Neuronal stem cell (in vitro differentiated cells): ENCODE measurements around the gene KCNE3. TPM values are rescaled to one million over a fixed set of nuclear protein-coding genes. Genes with fewer than 3 reads are reported as not detected.

Experiments
- DNase-seq: peaks from one replicate; pipeline ENCODE4 v3.0.0-alpha.2; 2013; ENCODE audit warnings: low spot score
- H2AFZ ChIP-seq: one replicate; pipeline ENCODE4 v1.6.1; 2013; ENCODE audit warnings: mild to moderate bottlenecking, low read length, inconsistent platforms
- H2AK5ac ChIP-seq: 2 replicates; pipeline ENCODE4 v1.6.1; 2013; ENCODE audit warnings: low read depth, mild to moderate bottlenecking, inconsistent platforms, low read length, moderate library complexity, mixed read lengths
- H2BK120ac ChIP-seq: 2 replicates; pipeline ENCODE4 v1.6.1; 2013; ENCODE audit warnings: low read depth, mild to moderate bottlenecking, inconsistent platforms, low read length, moderate library complexity, mixed read lengths
- H2BK12ac ChIP-seq: one replicate; pipeline ENCODE4 v1.6.1; 2013; ENCODE audit warnings: low read length, inconsistent platforms
- H2BK15ac ChIP-seq: 2 replicates; pipeline ENCODE4 v1.6.1; 2013; ENCODE audit warnings: mild to moderate bottlenecking, low read length, inconsistent platforms, mixed read lengths
- H2BK5ac ChIP-seq: one replicate; pipeline ENCODE4 v1.6.1; 2013; ENCODE audit warnings: inconsistent platforms, mild to moderate bottlenecking, low read length, moderate library complexity
- H3K14ac ChIP-seq: one replicate; pipeline ENCODE4 v1.6.1; 2013; ENCODE audit warnings: low read length, inconsistent platforms
- H3K18ac ChIP-seq: 2 replicates; pipeline ENCODE4 v1.6.1; 2013; ENCODE audit warnings: low read length, inconsistent platforms
- H3K23ac ChIP-seq: 2 replicates; pipeline ENCODE4 v1.6.1; 2013; ENCODE audit warnings: low read depth, mild to moderate bottlenecking, mixed read lengths, low read length, inconsistent platforms; ENCODE audit not compliant: poor library complexity
- H3K27ac ChIP-seq: replicated peaks from 3 replicates; pipeline ENCODE4 v1.5.1; 2013; ENCODE audit warnings: low read length, inconsistent platforms
- H3K27me3 ChIP-seq, 3 experiments: 2 replicates each; pipeline ENCODE4 v1.6.1; 2013; ENCODE audit warnings: low read length in 3 of 3, mild to moderate bottlenecking in 2 of 3, inconsistent platforms in 1 of 3, low read depth in 1 of 3, mixed read lengths in 1 of 3, moderate library complexity in 1 of 3; ENCODE audit not compliant: control insufficient read depth in 3 of 3, insufficient read depth in 3 of 3
- H3K36me3 ChIP-seq, 2 donors: replicated peaks in 1 of 2; 2 replicates each; pipeline ENCODE4 v1.6.1; 2013; ENCODE audit warnings: low read length in 2 of 2; ENCODE audit not compliant: control insufficient read depth in 2 of 2, insufficient read depth in 2 of 2
- H3K4ac ChIP-seq: 2 replicates; pipeline ENCODE4 v1.6.1; 2013; ENCODE audit warnings: inconsistent platforms, mild to moderate bottlenecking, low read length, moderate library complexity
- H3K4me1 ChIP-seq, 2 donors: 1 replicate in 1 of 2; 2 replicates in 1 of 2; pipeline ENCODE4 v1.6.1; 2013; ENCODE audit warnings: low read length in 2 of 2, low read depth in 1 of 2; ENCODE audit not compliant: control insufficient read depth in 2 of 2, insufficient read depth in 1 of 2
- H3K4me2 ChIP-seq: one replicate; pipeline ENCODE4 v1.6.1; 2013; ENCODE audit warnings: mild to moderate bottlenecking, low read length, inconsistent platforms; ENCODE audit not compliant: insufficient read depth, poor library complexity, severe bottlenecking
- H3K4me3 ChIP-seq, 2 donors: 2 replicates each; pipeline ENCODE4 v1.5.1; 2013; ENCODE audit warnings: low read length in 2 of 2, mild to moderate bottlenecking in 2 of 2, inconsistent platforms in 1 of 2, moderate library complexity in 1 of 2
- H3K79me1 ChIP-seq: one replicate; pipeline ENCODE4 v1.6.1; 2013; ENCODE audit warnings: low read depth, mild to moderate bottlenecking, inconsistent platforms, low read length, moderate library complexity
- H3K9ac ChIP-seq: one replicate; pipeline ENCODE4 v1.6.1; 2013; ENCODE audit warnings: mild to moderate bottlenecking, low read depth, low read length, inconsistent platforms; ENCODE audit not compliant: poor library complexity
- H3K9me3 ChIP-seq, 2 donors: replicated peaks in 1 of 2; 2 replicates each; pipeline versions ENCODE3 to v1.6.1; 2013; ENCODE audit warnings: low read length in 2 of 2, mild to moderate bottlenecking in 2 of 2, inconsistent platforms in 1 of 2, low read depth in 1 of 2, mixed read lengths in 1 of 2, moderate library complexity in 1 of 2; ENCODE audit not compliant: control insufficient read depth in 2 of 2, insufficient read depth in 1 of 2
- H4K8ac ChIP-seq: one replicate; pipeline ENCODE4 v1.6.1; 2013; ENCODE audit warnings: low read depth, mild to moderate bottlenecking, inconsistent platforms, low read length, moderate library complexity
- H4K91ac ChIP-seq: one replicate; pipeline ENCODE4 v1.6.1; 2013; ENCODE audit warnings: low read length, low read depth, mild to moderate bottlenecking, inconsistent platforms; ENCODE audit not compliant: poor library complexity
- WGBS, 2 donors: extraction: QIAGEN DNeasy Blood & Tissue Kit; methylation state at CpG; one replicate each; pipeline ENCODE4 v1.1.7; 2013; ENCODE audit warnings: missing lambda C conversion rate in 2 of 2, mixed read lengths in 1 of 2; ENCODE audit not compliant: insufficient read length in 2 of 2, insufficient replicate concordance in 1 of 2; ENCODE audit errors: extremely low coverage in 2 of 2; 5-methylcytosine and 5-hydroxymethylcytosine counted together
- polyA plus RNA-seq, 2 experiments: library from polyadenylated mRNA; stranded (reverse); fragments of 200-250 nt; gene quantifications; one replicate each; pipeline ENCODE4 v1.2.3, GENCODE V29; 2013

The KCNE3 gene
- 1.2 TPM for polyA plus RNA-seq (2013, experiment 1 of 2)
- polyA plus RNA-seq (2013, experiment 2 of 2): 1.1 TPM

- Histone ChIP-seq H2BK5ac (peak within 1 kb of the TSS; percentile 16), H3K4ac (no peak within 1 kb of the TSS), H4K91ac (peak within 1 kb of the TSS; percentile 82), H2BK12ac (peak within 1 kb of the TSS; percentile 33), H4K8ac (peak within 1 kb of the TSS; percentile 77), H3K27ac (no peak within 1 kb of the TSS), H3K79me1 (no peaks in the 10 kb centered on the region), H3K36me3 (no peaks in the 10 kb centered on the region), H3K14ac (peak within 1 kb of the TSS; percentile 58), H3K4me3 (peak within 1 kb of the TSS in 1 of 2 donors; percentile 71), H3K9ac (peak within 1 kb of the TSS; percentile 88), H2AFZ (peak within 1 kb of the TSS; percentile 35), H2AK5ac (peak within 1 kb of the TSS; percentile 22), H2BK120ac (no peak within 1 kb of the TSS), H3K23ac (peak within 1 kb of the TSS; percentile 26), H3K18ac (peak within 1 kb of the TSS; percentile 94), H3K4me1 (peaks cover 0 to 12% of the 10 kb centered on the region in 2 donors), H2BK15ac (peak within 1 kb of the TSS; percentile 35), H3K9me3 (no peaks in the 10 kb centered on the region), H3K27me3 (peaks cover 0 to 32% (median 7%) of the 10 kb centered on the region in 3 experiments), H3K4me2 (peak within 1 kb of the TSS; percentile 60)
- no peak for DNase-seq
- no CpG with 5 or more reads among the region's 62 CpGs for whole genome bisulfite sequencing, 2 donors
Observed at GRCh38 chr11:74466916-74467885, at the start of gene KCNE3. Gene KCNE3, minus strand, starts transcription at chr11:74467549. Its CDS starts 9,986 bp downstream, at chr11:74457563.

- H2BK15ac ChIP-seq: no peak overlapping the region
- no peak overlapping the region for H3K18ac ChIP-seq
- H3K9ac ChIP-seq: no peak overlapping the region
- H2AK5ac ChIP-seq: no peak overlapping the region
- H3K4ac ChIP-seq: no peak overlapping the region
- no peaks in the 10 kb centered on the region for H3K27me3 ChIP-seq
- no peak overlapping the region for H4K91ac ChIP-seq
- no peak overlapping the region for H3K27ac ChIP-seq
- no peak overlapping the region for H2AFZ ChIP-seq
- H3K4me2 ChIP-seq: no peak overlapping the region
- H3K9me3 ChIP-seq: peaks cover 4 to 5% of the 10 kb centered on the region in 2 donors
- H2BK120ac ChIP-seq: no peak overlapping the region
- no CpG with 5 or more reads among the region's 2 CpGs for WGBS, 2 donors
- H2BK5ac ChIP-seq: no peak overlapping the region
- no peaks in the 10 kb centered on the region for H3K79me1 ChIP-seq
- H2BK12ac ChIP-seq: no peak overlapping the region
- no peak overlapping the region for H3K23ac ChIP-seq
- no peaks in the 10 kb centered on the region for H3K4me1 ChIP-seq
- H4K8ac ChIP-seq: no peak overlapping the region
- H3K36me3 ChIP-seq: peaks cover 0 to 2% of the 10 kb centered on the region in 2 donors
- H3K4me3 ChIP-seq: no peak overlapping the region
- no peak for DNase-seq
- H3K14ac ChIP-seq: no peak overlapping the region
Observed at GRCh38 chr11:74507582-74507981, 40.2 kb upstream of the KCNE3 start.

- Histone ChIP-seq H2BK5ac (no peak overlapping the region), H3K9me3 (peaks cover 5 to 9% of the 10 kb centered on the region in 2 donors), H2AFZ (no peak overlapping the region), H3K23ac (no peak overlapping the region), H3K27me3 (no peaks in the 10 kb centered on the region), H3K4ac (no peak overlapping the region), H4K91ac (no peak overlapping the region), H3K4me2 (no peak overlapping the region), H4K8ac (no peak overlapping the region), H2BK120ac (no peak overlapping the region), H3K4me3 (no peak overlapping the region), H3K27ac (no peak overlapping the region), H3K79me1 (no peaks in the 10 kb centered on the region), H2AK5ac (no peak overlapping the region), H3K9ac (no peak overlapping the region), H3K14ac (no peak overlapping the region), H2BK12ac (no peak overlapping the region), H2BK15ac (no peak overlapping the region), H3K4me1 (no peaks in the 10 kb centered on the region), H3K36me3 (peaks cover 0 to 2% of the 10 kb centered on the region in 2 donors), H3K18ac (no peak overlapping the region)
- no CpG with 5 or more reads among the region's 1 CpG for WGBS, 2 donors
- DNase-seq: no peak
Observed at GRCh38 chr11:74506823-74507222, 39.5 kb upstream of the KCNE3 start.

DNA sequence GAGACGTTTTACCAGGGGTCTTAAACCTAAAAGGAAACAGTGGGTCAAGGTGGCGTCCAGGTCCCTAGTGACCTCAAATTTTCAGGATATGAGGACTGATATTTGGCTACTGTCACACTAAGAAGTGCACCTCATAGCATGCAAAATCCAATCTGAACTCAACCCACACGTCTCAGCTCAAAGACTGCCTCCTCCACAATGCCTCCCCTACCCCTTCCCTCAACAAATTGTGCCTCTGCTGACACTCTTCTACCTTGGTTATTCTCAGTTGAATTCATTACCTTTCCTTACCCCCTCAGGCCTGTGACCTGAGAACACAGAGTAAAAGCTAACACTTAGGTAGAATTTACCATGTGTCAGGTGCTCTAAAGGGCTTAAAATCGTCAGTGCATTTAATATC lies 38.6 kb upstream of the KCNE3 start:
- DNase-seq: no peak
- Histone ChIP-seq H4K91ac (no peak overlapping the region), H4K8ac (no peak overlapping the region), H3K9me3 (peaks cover 7 to 9% of the 10 kb centered on the region in 2 donors), H3K27me3 (no peaks in the 10 kb centered on the region), H2BK15ac (no peak overlapping the region), H2BK12ac (no peak overlapping the region), H3K4me3 (no peak overlapping the region), H2AK5ac (no peak overlapping the region), H2BK120ac (no peak overlapping the region), H2AFZ (no peak overlapping the region), H2BK5ac (no peak overlapping the region), H3K18ac (no peak overlapping the region), H3K23ac (no peak overlapping the region), H3K4ac (no peak overlapping the region), H3K27ac (no peak overlapping the region), H3K36me3 (peaks cover 0 to 2% of the 10 kb centered on the region in 2 donors), H3K4me2 (no peak overlapping the region), H3K79me1 (no peaks in the 10 kb centered on the region), H3K9ac (no peak overlapping the region), H3K14ac (no peak overlapping the region), H3K4me1 (no peaks in the 10 kb centered on the region)
- no CpG with 5 or more reads among the region's 4 CpGs for WGBS, 2 donors
